ENCODE data around the gene POLD3. TPM values are rescaled to one million over a fixed set of nuclear protein-coding genes. Genes with fewer than 3 reads are reported as not detected.

POLD3 gene
- total and polyA plus RNA-seq, 9 donors: 9.8 to 16.9 (median 13.7) TPM

GRCh38 chr11:74608431-74608830, 16.0 kb downstream of the POLD3 start:
- H3K27me3 ChIP-seq (ENCODE audit: control insufficient read depth, insufficient read depth, low read length): no peaks in the 10 kb centered on the region
- no peak for DNase-seq
- no peak overlapping the region for H3K27ac ChIP-seq (ENCODE audit: low read length)
- H3K4me3 ChIP-seq (ENCODE audit: low read length): no peak overlapping the region
- peaks cover 17% of the 10 kb centered on the region for H3K36me3 ChIP-seq (ENCODE audit: control insufficient read depth, insufficient read depth, low read length)
- H3K9me3 ChIP-seq (replicated peaks; ENCODE audit: control insufficient read depth, low read depth, low read length): no peaks in the 10 kb centered on the region
- WGBS (ENCODE audit: insufficient coverage): 46% methylated on average over 3 of the region's 4 CpGs
- H3K4me1 ChIP-seq (ENCODE audit: control insufficient read depth, insufficient read depth, low read length): no peaks in the 10 kb centered on the region

GRCh38 chr11:74611369-74611861, 19.0 kb downstream of the POLD3 start:
- Histone ChIP-seq H3K27ac (ENCODE audit: low read length) (no peak overlapping the region), H3K4me3 (ENCODE audit: low read length) (no peak overlapping the region)

DNA sequence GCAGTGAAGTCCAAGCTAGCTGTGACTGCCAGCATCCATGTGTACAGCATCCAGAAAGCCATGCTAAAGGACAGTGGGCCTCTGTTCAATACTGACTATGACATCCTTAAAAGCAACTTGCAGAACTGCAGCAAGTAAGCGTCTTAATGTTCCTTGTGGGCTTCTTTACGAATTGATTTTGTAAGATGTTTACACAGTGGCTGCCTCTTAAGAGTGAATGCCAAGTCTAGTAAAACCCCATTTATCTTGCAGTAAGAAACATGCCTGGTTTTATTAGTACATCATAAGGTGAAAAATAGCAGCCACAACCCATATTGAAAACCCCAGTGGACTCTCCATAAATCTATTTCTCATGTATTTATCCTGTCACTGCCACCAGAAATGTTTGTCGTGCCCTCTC, 20.5 kb downstream of the POLD3 start:
- 100% methylated on average over 1 of the region's 3 CpGs for WGBS (ENCODE audit: insufficient coverage)
- Histone ChIP-seq H3K9me3 (replicated peaks; ENCODE audit: control insufficient read depth, low read depth, low read length) (no peaks in the 10 kb centered on the region), H3K4me1 (ENCODE audit: control insufficient read depth, insufficient read depth, low read length) (no peaks in the 10 kb centered on the region), H3K36me3 (ENCODE audit: control insufficient read depth, insufficient read depth, low read length) (peaks cover 27% of the 10 kb centered on the region), H3K4me3 (ENCODE audit: low read length) (no peak overlapping the region), H3K27ac (ENCODE audit: low read length) (no peak overlapping the region), H3K27me3 (ENCODE audit: control insufficient read depth, insufficient read depth, low read length) (no peaks in the 10 kb centered on the region)
- DNase-seq: no peak

More at GRCh38 chr11:74611369-74611861, 19.0 kb downstream of the POLD3 start:
- H3K9me3 ChIP-seq (replicated peaks; ENCODE audit: control insufficient read depth, low read depth, low read length): no peaks in the 10 kb centered on the region
- H3K4me1 ChIP-seq (ENCODE audit: control insufficient read depth, insufficient read depth, low read length): no peaks in the 10 kb centered on the region
- peaks cover 21% of the 10 kb centered on the region for H3K36me3 ChIP-seq (ENCODE audit: control insufficient read depth, insufficient read depth, low read length)
- H3K27me3 ChIP-seq (ENCODE audit: control insufficient read depth, insufficient read depth, low read length): no peaks in the 10 kb centered on the region
- WGBS (ENCODE audit: insufficient coverage): no CpG with 5 or more reads among the region's 2 CpGs
- peak; percentile 74 for DNase-seq

GRCh38 chr11:74615311-74615710, 22.9 kb downstream of the POLD3 start:
- Histone ChIP-seq H3K27ac (ENCODE audit: low read length) (no peak overlapping the region), H3K36me3 (ENCODE audit: control insufficient read depth, insufficient read depth, low read length) (peaks cover 34% of the 10 kb centered on the region)
- WGBS (ENCODE audit: insufficient coverage): 83% methylated on average over 1 of the region's 1 CpG

GRCh38 chr11:74615988-74616387, 23.6 kb downstream of the POLD3 start:
- no peak for DNase-seq
- Histone ChIP-seq H3K36me3 (ENCODE audit: control insufficient read depth, insufficient read depth, low read length) (peaks cover 36% of the 10 kb centered on the region), H3K9me3 (replicated peaks; ENCODE audit: control insufficient read depth, low read depth, low read length) (no peaks in the 10 kb centered on the region), H3K27me3 (ENCODE audit: control insufficient read depth, insufficient read depth, low read length) (no peaks in the 10 kb centered on the region), H3K4me1 (ENCODE audit: control insufficient read depth, insufficient read depth, low read length) (no peaks in the 10 kb centered on the region), H3K27ac (ENCODE audit: low read length) (no peak overlapping the region), H3K4me3 (ENCODE audit: low read length) (no peak overlapping the region)
- no CpG with 5 or more reads among the region's 3 CpGs for WGBS (ENCODE audit: insufficient coverage)

More at GRCh38 chr11:74615311-74615710, 22.9 kb downstream of the POLD3 start:
- no peak overlapping the region for H3K4me3 ChIP-seq (ENCODE audit: low read length)
- no peaks in the 10 kb centered on the region for H3K27me3 ChIP-seq (ENCODE audit: control insufficient read depth, insufficient read depth, low read length)
- no peaks in the 10 kb centered on the region for H3K9me3 ChIP-seq (replicated peaks; ENCODE audit: control insufficient read depth, low read depth, low read length)
- no peaks in the 10 kb centered on the region for H3K4me1 ChIP-seq (ENCODE audit: control insufficient read depth, insufficient read depth, low read length)
- DNase-seq: peak; percentile 46

- peaks cover 20% of the 10 kb centered on the region for H3K36me3 ChIP-seq (ENCODE audit: control insufficient read depth, insufficient read depth, low read length)
- H3K9me3 ChIP-seq (replicated peaks; ENCODE audit: control insufficient read depth, low read depth, low read length): no peaks in the 10 kb centered on the region
- H3K27ac ChIP-seq (ENCODE audit: low read length): no peak overlapping the region
- no peaks in the 10 kb centered on the region for H3K27me3 ChIP-seq (ENCODE audit: control insufficient read depth, insufficient read depth, low read length)
- no peak overlapping the region for H3K4me3 ChIP-seq (ENCODE audit: low read length)
- WGBS (ENCODE audit: insufficient coverage): no CpG with 5 or more reads among the region's 2 CpGs
- DNase-seq: no peak
- no peaks in the 10 kb centered on the region for H3K4me1 ChIP-seq (ENCODE audit: control insufficient read depth, insufficient read depth, low read length)
These were observed 28.1 kb downstream of the POLD3 start for GRCh38 chr11:74620531-74620930.

DNA sequence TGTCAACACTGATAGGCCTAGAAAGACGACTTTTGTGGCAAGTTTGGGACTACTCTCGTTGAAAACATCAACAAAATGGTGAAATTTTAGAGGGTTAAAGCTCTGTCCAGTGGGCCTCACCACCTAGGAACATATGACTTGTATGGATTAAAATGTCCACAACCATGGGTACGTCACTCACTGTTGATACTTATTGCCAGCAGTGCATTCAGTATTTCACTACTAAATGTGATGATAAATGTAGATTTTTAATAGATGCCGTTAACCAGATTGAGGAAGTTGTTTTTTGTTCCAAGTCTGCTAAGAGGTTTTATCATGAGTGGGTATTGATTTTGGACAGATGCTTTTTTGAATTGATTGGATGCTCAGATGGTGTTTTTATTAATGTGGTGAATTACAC, 33.7 kb downstream of the POLD3 start:
- no peaks in the 10 kb centered on the region for H3K27me3 ChIP-seq (ENCODE audit: control insufficient read depth, insufficient read depth, low read length)
- no peaks in the 10 kb centered on the region for H3K4me1 ChIP-seq (ENCODE audit: control insufficient read depth, insufficient read depth, low read length)
- no peak for DNase-seq
- H3K27ac ChIP-seq (ENCODE audit: low read length): no peak overlapping the region
- no peaks in the 10 kb centered on the region for H3K9me3 ChIP-seq (replicated peaks; ENCODE audit: control insufficient read depth, low read depth, low read length)
- H3K36me3 ChIP-seq (ENCODE audit: control insufficient read depth, insufficient read depth, low read length): peaks cover 3% of the 10 kb centered on the region
- 100% methylated on average over 2 of the region's 4 CpGs for WGBS (ENCODE audit: insufficient coverage)
- no peak overlapping the region for H3K4me3 ChIP-seq (ENCODE audit: low read length)

- 90% methylated on average over 2 of the region's 5 CpGs for WGBS (ENCODE audit: insufficient coverage)
These were observed 34.2 kb downstream of the POLD3 start for GRCh38 chr11:74626604-74627003.

GRCh38 chr11:74627381-74627780, 35.0 kb downstream of the POLD3 start:
- H3K4me3 ChIP-seq (ENCODE audit: low read length): no peak overlapping the region
- H3K36me3 ChIP-seq (ENCODE audit: control insufficient read depth, insufficient read depth, low read length): peaks cover 3% of the 10 kb centered on the region
- DNase-seq: no peak
- no CpG with 5 or more reads among the region's 3 CpGs for WGBS (ENCODE audit: insufficient coverage)
- H3K4me1 ChIP-seq (ENCODE audit: control insufficient read depth, insufficient read depth, low read length): no peaks in the 10 kb centered on the region
- H3K27ac ChIP-seq (ENCODE audit: low read length): no peak overlapping the region
- H3K27me3 ChIP-seq (ENCODE audit: control insufficient read depth, insufficient read depth, low read length): no peaks in the 10 kb centered on the region
- no peaks in the 10 kb centered on the region for H3K9me3 ChIP-seq (replicated peaks; ENCODE audit: control insufficient read depth, low read depth, low read length)

More at GRCh38 chr11:74626604-74627003, 34.2 kb downstream of the POLD3 start:
- Histone ChIP-seq H3K36me3 (ENCODE audit: control insufficient read depth, insufficient read depth, low read length) (peaks cover 3% of the 10 kb centered on the region), H3K27ac (ENCODE audit: low read length) (no peak overlapping the region), H3K27me3 (ENCODE audit: control insufficient read depth, insufficient read depth, low read length) (no peaks in the 10 kb centered on the region), H3K4me3 (ENCODE audit: low read length) (no peak overlapping the region), H3K4me1 (ENCODE audit: control insufficient read depth, insufficient read depth, low read length) (no peaks in the 10 kb centered on the region), H3K9me3 (replicated peaks; ENCODE audit: control insufficient read depth, low read depth, low read length) (no peaks in the 10 kb centered on the region)
- DNase-seq: no peak

GRCh38 chr11:74630043-74630442, 37.7 kb downstream of the POLD3 start:
- no peak overlapping the region for H3K27ac ChIP-seq (ENCODE audit: low read length)
- no peak overlapping the region for H3K4me3 ChIP-seq (ENCODE audit: low read length)
- no peak for DNase-seq
- WGBS (ENCODE audit: insufficient coverage): no CpG with 5 or more reads among the region's 2 CpGs
- peaks cover 11% of the 10 kb centered on the region for H3K36me3 ChIP-seq (ENCODE audit: control insufficient read depth, insufficient read depth, low read length)
- H3K27me3 ChIP-seq (ENCODE audit: control insufficient read depth, insufficient read depth, low read length): no peaks in the 10 kb centered on the region
- no peaks in the 10 kb centered on the region for H3K9me3 ChIP-seq (replicated peaks; ENCODE audit: control insufficient read depth, low read depth, low read length)
- no peaks in the 10 kb centered on the region for H3K4me1 ChIP-seq (ENCODE audit: control insufficient read depth, insufficient read depth, low read length)
